ENCODE measurements around the gene THSD4. TPM values are rescaled to one million over a fixed set of nuclear protein-coding genes. Genes with fewer than 3 reads are reported as not detected.

THSD4 gene
- total RNA-seq, 1 donor from 2014 or later: not detected

DNA sequence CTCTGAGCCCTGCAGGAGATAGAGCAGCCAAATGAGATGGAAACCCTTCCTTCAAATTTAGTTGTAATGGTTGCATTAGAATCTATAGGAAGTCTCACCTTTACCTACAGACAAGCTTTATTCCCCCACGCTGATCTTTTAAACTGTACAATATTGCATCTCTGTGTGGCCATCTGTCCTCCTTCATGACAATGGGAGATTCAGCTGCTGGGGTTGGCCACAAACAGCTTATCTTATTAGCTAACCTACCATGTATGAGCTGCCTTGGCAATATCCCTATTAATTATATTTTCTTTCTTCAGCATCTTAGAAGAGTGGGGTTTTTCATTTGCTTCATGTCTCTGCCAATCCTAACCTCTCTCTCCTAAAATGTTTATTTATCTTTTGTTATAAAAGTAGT, 456.4 kb downstream of the THSD4 start:
- intact Hi-C loops (cut with micrococcal nuclease): no loop called here

DNA sequence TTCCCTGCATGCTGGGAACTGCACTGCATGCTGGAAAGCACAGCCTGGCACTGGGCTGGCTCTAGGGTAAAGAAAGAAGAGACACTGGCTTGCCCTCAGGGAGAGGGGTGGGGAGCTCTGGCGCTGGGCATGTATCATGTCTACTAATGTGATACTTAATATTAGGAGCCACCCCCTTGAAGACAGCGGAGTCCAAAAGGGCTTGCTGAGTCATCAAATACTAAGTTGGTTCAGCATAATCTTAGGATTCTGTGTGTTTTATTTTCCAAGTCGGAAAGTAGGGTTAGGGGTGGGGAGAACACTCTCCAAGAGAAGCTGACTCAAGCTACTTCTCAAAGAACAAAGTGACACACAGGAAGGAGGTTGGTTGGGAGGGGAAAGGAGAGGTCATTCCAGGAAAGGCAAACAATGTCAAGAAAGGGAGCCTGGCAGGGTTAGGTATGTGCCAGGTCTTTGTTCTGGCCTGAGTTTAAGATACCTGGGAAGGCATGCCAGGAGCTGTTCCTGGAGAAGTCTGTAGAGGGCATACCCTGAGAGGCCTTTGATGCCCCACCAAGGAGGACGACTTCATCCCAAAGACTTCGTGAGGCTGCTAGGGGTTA, 457.3 kb downstream of the THSD4 start:
- intact Hi-C loops (cut with micrococcal nuclease): no loop called here

DNA sequence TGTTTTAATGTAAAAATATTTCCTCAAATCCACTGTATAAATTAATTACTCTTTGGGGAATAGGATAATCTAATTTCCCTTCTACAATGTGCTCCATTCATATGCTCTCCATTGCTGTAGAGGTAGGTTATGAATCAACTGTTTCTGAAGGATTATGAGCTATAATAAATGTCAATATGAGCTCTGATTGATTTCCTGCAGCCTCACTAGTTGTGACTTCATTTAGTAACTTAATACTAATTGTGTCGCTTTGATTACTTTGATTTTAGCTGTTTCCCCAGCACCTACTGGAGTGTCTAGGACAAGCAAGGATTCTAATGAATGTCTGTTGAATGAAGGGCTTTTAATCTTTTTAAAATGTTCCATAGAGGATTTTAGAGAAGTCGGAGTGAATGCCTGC, 458.3 kb downstream of the THSD4 start:
- intact Hi-C loops (cut with micrococcal nuclease): no loop called here

DNA sequence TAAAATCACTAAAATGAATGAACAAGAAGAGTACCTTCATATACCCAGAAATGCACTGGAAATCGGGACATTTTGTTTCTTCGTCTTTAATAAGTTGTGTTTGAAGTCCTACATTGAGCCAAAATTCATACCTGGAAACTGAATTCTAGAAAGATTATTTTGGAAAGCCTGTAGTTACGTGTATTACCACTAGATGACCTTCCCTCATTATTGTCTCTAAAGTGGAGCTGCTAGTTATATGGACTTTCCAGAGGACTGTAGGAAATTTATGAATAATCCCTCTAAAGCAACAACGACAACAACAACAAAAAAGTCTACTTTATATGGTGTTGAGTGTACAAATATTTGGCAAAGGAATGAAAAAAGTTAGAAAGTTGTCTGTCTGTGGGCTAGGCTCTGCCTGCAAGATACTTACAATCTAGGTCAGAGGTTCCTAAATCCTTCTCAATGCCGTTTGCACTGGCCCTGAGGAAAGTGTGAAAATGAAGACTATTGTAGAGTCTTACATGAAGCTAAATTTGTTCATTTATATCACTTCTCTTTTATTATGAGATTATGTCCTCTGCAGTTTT, 460.3 kb downstream of the THSD4 start:
- intact Hi-C loops (cut with micrococcal nuclease): no loop called here

DNA sequence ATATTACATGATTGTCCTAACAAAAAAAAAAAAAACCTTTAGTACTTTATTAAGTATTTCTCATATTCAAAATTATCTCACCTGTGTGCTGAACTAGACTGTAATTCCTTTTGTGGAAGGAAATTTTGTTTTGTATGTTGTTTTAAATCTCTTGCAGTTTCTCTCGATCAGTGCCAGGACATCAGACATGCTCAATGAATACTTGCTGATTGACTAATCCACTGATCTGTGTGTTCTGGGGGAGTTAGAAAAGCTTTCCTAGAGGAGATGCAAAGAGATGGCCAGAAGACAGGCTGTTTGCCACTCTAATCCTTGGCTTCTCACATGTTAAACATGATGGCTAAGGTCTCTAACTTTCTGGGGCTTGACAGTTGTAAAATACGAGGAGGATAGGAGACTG, 461.8 kb downstream of the THSD4 start:
- intact Hi-C loops (cut with micrococcal nuclease): no loop called here

DNA sequence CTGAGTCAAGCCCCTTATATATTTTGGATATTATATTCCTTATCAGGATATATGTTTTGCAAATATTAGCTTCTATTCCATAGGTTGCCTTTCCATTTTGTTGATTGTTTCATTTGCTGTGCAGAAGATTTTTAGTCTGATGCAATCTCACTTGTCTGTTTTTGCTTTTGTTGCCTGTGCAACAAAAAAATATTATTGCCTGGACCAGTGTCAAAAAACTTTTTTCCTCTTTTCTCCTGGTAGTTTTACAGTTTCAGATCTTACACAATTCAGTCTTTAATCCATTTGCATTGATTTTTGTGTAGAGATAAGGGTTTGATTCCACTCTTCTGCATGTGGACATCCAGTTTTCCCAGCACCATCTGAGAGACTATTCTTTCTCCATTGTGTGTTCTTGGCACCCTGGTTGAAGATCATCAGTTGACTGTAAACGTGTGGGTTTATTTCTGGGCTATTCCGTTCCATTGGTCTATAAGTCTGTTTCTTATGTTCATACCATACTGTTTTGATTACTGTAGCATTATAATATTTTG, 466.2 kb downstream of the THSD4 start:
- intact Hi-C loops (cut with micrococcal nuclease): no loop called here

DNA sequence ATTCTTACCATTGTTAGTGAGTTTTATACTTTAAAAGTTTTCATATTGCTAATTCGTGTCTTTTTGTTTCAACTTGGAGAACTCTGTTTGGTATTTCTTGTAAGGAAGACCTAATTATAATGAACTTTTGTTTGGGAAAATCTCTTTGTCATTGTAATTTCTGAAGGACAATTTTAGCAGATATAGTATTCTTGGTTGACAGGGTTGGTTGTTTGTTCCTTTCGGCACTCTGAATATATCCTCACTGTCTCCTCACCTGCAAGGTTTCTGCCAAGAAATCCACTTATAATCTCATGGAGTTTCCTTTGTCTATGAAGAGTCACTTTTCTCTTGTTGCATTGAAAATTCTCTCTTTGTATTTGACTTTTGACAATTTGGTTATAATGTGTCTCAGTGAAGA, 469.9 kb downstream of the THSD4 start:
- intact Hi-C loops (cut with micrococcal nuclease): no loop called here

DNA sequence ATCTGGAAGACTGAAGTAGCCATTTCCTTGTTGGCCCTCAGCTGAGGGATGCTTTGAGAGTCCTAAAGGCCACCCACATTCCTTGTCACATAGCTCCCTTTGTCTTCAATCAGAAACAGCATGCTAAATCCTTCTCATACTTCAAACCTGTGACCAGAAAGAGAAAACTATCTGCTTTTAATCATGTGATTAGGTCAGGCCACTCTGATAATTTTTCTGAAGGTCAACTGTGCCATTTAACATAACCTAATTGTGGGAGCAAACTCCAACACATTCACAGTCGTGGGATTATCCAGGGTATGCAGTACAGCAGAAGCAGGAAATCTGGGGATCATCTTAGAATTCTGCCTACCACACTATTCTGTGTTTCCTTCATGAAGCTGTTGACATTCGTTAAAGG, 471.2 kb downstream of the THSD4 start:
- intact Hi-C loops (cut with micrococcal nuclease): no loop called here

DNA sequence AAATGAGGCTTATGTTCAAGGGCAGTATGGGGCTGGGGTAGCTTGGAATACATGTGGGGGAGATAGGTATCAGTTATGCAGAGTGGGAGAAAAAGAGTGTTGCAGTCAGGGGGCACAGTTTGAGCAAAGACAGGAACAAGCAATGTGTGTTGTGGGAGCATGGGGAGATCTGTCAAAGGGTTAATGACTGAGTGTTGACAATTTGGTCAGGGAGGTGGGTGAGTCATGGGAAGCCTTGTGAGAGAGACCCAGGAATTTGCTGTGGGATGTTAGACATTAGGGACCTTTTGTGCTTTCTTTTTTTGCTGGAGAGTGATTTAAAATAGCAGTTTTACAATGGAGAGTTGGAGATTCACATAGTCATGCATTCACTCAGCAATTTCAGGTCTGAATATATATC, 473.5 kb downstream of the THSD4 start:
- intact Hi-C loops (cut with micrococcal nuclease): no loop called here

DNA sequence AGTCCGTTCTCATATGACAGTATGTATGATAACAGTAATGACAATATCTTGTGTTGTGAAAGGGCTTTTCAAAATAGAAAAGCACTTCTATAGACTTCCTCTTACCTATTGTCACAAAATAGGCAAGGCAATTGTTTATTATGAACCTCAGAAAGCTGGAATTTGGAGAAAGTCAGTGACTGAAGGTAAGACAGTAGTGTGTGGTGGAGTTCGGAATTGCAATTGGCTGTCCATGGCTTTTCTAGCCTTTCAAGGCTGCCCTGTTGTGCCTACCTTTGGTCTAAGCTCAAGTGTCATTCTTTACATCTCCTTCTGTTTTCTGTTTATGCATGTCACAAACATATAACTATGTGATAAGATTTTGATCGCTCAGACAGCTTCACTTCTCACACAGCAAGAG, 475.8 kb downstream of the THSD4 start:
- intact Hi-C loops (cut with micrococcal nuclease): no loop called here

DNA sequence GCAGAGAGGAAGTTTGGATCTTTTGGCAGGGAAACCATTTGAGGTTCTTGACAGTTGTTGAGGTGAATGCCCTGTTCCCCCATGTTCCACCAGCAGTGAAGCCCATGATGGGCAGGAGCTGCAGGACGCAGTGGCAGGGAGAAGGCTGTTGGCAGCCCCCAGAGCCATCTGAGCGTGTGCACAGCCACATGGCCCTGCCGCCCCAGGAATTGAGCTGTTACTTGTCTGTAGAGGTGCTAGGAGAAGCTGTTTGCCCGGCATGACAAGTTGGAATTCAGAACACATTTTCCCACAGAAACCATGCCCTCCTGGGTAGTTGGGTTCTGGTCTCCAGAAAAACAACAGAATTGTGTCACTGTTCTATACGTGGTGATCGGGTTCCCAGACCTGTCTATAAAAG, 476.9 kb downstream of the THSD4 start:
- intact Hi-C loops (cut with micrococcal nuclease): no loop called here

DNA sequence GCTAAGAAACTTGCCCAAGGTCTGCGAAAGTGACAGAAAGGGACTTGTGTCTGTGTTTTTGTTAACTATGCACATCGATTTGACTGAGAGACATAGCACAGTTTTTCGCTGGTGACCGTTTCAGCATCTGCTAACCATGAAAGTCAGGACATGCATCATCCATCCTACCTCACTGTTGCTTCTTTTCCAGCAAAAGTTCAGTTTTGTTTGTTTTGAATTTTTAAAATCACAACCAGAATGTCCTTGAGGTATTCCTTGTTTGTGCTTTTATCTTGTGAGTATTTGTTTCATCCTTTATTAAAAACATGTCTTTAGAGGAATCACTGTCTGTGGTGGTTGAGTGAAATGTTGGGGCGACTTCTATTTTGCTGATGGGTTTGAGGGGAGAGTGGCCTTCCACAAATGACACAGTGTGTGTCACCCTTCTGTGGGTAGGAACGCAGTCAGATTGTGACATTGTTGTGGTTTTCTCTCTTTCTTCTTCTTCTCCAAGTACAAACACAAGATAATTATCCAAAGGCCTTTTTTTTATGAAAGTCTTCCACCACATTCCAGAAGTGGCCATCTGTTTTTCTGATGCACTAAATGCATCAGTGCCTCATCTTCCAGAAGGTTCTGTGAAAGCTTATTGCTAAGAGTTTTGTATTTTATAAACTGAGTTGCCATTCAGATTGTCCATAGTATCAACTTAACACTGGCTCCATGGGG, 480.7 kb downstream of the THSD4 start:
- intact Hi-C loops (cut with micrococcal nuclease): no loop called here

DNA sequence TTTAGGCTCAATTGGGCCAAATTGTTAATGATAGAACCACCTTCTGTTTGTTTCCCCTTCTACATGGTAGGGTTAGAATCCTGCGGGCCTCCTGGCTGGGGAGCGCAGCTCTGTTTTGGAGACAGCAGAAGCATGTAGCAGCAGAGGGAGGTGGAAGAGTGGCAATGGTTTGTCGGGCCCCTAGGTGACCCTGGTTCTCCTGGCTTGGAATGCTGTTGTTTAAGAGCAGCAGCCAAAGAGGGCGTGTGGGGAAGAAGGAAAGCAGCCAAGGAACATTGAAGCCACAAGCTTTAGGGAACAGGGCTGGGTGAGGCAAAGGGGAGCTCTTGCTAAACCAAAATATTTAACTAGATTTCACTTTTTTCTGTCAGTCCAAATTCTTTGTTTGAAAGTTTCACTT, 481.4 kb downstream of the THSD4 start:
- intact Hi-C loops (cut with micrococcal nuclease): no loop called here

DNA sequence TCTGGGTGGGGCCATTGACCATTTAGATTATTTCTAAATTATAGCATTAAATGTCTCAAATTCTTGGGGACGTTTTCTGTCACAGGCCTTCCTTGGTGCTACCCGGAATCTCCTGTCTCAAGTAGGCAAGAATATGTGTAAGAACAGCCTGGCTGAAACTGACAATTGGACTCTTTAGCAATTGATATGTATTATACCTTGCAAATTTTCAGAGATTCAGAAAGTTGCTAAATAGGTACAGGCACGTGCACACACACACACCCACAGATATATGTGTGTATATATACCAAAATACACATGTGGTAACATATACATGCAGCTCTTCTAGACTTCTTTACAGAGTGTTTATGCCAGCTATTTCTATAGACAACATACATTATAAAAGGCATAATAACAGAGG, 481.9 kb downstream of the THSD4 start:
- intact Hi-C loops (cut with micrococcal nuclease): no loop called here

DNA sequence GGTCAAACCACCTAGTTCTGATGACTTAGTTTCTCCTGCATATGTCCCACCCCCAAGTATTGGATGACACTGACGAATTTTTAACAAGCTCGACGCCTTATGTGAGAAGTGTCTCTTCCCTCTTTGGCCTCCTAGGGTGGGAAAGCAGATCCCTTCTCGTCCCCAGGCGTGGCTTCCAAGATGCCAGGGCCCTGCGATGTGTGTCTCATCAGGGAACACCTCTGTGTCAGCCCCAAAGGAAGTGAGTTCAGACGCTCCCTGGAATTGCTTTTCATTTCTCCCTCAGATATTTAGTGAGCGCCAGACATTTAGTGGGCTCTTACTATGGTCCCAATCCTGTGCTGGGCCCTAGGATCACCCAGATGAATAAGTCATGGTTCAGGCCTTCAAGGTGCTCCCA, 482.4 kb downstream of the THSD4 start:
- intact Hi-C loops (cut with micrococcal nuclease): no loop called here

DNA sequence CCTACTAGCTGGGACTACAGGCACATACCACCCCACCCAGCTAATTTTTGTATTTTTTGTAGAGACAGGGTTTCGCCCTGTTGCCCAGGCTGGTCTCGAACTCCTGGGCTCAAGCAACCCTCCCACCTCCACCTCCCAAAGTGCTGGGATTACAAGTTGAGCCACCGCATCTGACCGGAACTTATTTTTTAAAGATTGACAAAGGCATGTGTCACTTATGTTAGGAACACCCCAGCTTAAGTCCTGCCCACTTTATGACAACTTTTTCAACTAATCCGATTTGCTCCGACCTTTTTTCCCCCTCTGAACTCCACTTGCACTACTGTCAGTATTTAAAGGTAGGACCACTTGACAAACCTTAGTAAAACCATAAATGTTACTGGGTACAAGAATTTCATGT, 483.5 kb downstream of the THSD4 start:
- intact Hi-C loops (cut with micrococcal nuclease): no loop called here

DNA sequence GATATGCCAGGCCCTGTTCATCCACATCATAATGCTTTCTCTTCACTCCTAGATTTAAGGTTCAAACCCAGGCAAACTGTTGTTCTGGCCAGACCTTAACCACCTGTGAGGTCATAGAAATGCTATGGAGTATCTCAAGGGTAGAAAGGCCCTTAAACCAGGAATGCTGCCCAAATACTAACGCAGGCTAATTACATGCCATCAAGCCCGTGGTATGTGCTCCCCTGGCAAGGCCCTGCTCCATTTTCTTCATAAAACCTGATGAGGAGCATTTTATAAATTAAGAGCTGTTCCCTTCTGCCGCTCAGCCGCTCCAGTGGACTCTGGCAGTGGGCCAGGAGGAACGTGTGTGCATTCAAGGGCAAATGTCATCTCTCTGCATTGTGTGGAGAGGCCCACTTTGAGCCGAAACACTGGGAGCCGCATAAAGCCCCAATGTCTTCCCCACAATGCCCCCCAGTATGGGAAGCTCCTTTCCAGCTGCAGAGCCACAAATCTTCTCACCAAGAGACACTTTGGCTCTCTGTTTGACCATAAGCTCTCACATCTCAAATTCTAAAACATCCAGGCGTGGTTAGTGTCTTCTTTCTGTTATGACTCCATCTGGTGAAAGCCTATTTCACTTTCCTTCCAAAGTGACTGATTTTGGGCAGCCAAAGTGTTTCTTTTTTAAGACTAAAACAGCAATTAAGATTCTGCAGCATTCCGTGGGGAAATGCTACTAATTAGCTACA, 484.3 kb downstream of the THSD4 start:
- intact Hi-C loops (cut with micrococcal nuclease): no loop called here

DNA sequence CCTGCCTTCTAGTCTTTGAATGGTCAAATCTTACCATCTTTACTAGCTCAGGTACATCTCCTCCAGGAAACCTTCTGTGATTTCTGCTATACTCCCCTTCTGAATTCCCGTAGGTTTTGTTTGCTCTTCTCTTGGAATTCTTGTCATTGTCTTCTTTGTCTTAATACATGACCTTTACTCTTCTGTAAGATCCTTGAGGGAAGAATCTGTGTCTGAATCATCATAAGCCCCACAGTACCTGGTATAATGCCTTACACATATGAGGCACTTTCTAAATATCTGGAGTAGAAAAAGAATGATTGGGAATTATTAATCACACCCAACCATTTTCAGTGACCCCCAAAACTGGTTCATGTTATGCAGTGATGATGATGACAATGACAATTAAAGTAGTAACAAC, 485.0 kb downstream of the THSD4 start:
- intact Hi-C loops (cut with micrococcal nuclease): no loop called here

DNA sequence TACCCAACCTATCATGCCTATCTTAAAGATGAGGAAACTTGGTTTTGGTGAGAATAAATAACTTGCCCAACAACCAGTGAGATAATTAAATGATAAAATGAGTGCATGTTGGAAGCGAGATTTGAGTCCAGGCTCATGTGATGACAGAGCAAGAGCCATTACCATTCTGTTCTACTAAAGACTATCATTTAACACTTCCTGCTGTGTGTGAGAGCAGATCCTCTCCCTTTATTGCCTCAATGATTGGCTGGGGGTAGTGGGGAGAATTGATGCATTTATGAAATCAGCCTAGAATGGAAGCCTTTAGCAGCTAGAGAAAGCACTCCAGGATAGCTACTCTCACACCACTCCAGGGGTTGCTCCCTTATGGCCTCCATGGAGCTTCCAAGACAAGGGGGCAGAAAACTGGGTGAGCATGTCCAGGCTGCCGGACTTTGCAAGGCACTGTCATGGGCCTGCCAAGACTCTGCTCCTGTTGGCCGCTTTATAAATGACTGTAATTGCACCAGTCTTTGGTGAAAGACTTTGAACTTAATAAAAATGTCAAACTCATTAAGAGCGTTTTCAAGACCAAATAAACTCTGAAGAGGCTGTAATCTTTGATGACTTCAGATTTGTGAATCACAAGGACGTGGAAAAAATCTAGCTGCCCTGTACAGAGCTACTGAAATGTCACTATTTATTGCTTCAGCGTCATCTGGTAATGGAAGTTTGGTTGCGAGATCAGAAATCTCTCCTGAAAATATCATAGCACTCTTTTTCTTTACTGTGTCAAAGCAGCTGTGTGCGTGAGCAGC, 486.0 kb downstream of the THSD4 start:
- intact Hi-C loops (cut with micrococcal nuclease): no loop called here

DNA sequence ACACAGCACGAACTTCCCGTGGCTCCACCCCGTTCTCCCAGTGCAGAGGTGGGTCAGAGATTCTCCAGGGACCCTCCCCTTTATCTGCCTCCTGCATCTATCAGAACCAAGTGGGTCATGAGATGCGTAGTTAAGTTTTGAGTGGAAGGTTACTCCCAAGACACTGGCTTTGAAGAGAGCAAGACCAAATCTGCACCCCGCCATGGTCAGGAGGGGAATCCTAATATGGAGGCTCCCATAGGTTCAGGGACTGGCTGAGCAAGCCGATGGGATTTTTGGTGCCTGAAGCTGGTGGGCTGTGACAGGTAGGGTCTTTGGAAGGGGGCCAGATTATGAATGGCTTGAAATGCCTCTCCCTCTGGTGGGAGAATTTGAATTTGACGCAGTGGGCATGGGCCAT, 488.1 kb downstream of the THSD4 start:
- intact Hi-C loops (cut with micrococcal nuclease): no loop called here

DNA sequence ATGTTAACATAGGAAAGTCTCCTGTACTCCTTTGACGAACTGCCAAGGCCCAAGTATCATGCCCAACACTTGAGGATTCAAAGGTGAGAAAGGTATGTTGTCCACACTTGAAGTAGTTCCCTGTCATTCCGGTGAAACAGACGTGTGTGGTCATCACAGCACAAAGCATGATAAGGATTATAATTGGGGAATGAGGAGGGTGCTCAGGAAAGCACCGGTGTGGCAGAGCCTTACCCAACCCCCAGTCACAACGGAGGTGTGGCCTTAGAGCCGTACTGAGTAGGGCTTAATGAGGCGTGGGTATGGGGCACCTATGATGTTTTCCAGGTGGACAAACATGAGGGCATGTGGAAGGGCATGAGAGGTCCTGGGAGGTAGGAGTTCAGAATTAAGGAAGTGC, 492.1 kb downstream of the THSD4 start:
- intact Hi-C loops (cut with micrococcal nuclease): no loop called here

Measured in T-helper 2 cell treated with Interferon-gamma antibody and Interleukin-4, amounts not matched to agents 100 ng/mL and 5 ng/mL, for 36 hours (primary cell).